HEK293 (cell line): ENCODE measurements around the gene DYNLT1.

Experiments
- GLIS2 ChIP-seq: fragments of 450-650 bp; formaldehyde crosslinking; IDR thresholded peaks from 2 replicates; pipeline ENCODE4 v1.5.1; 2016; ENCODE audit warnings: missing biosample characterization, missing genetic modification characterization
- KLF17 ChIP-seq: fragments of 450-650 bp; formaldehyde crosslinking; IDR thresholded peaks from 2 replicates; pipeline ENCODE4 v1.5.1; 2016; ENCODE audit warnings: missing biosample characterization, missing genetic modification characterization
- KLF9 ChIP-seq: fragments of 450-650 bp; formaldehyde crosslinking; IDR thresholded peaks from 2 replicates; pipeline ENCODE4 v1.5.1; 2016; ENCODE audit warnings: missing biosample characterization, missing genetic modification characterization, low read depth
- PRDM10 ChIP-seq: fragments of 450-650 bp; formaldehyde crosslinking; IDR thresholded peaks from 2 replicates; pipeline ENCODE4 v1.5.1; 2016; ENCODE audit warnings: missing biosample characterization, missing genetic modification characterization
- PRDM2 ChIP-seq: fragments of 450-650 bp; formaldehyde crosslinking; IDR thresholded peaks from 2 replicates; pipeline ENCODE4 v1.5.1; 2016; ENCODE audit warnings: missing biosample characterization, missing genetic modification characterization, borderline replicate concordance
- REPIN1 ChIP-seq: fragments of 450-650 bp; formaldehyde crosslinking; IDR thresholded peaks from 2 replicates; pipeline ENCODE4 v1.5.1; 2017; ENCODE audit warnings: missing biosample characterization, missing genetic modification characterization, low read depth
- ZBTB7A ChIP-seq: fragments of 450-650 bp; formaldehyde crosslinking; IDR thresholded peaks from 2 replicates; pipeline ENCODE4 v1.5.1; 2016; ENCODE audit warnings: low read depth, missing biosample characterization, missing genetic modification characterization
- ZNF138 ChIP-seq: fragments of 450-650 bp; formaldehyde crosslinking; IDR thresholded peaks from 2 replicates; pipeline ENCODE4 v1.5.1; 2016; ENCODE audit warnings: missing biosample characterization, missing genetic modification characterization, borderline replicate concordance
- ZNF16 ChIP-seq: fragments of 450-650 bp; formaldehyde crosslinking; IDR thresholded peaks from 2 replicates; pipeline ENCODE4 v1.5.1; 2016; ENCODE audit warnings: low read depth, missing biosample characterization, missing genetic modification characterization
- ZNF18 ChIP-seq: fragments of 450-650 bp; formaldehyde crosslinking; IDR thresholded peaks from 2 replicates; pipeline ENCODE4 v1.5.1; 2016; ENCODE audit warnings: missing biosample characterization, missing genetic modification characterization
- ZNF239 ChIP-seq: fragments of 450-650 bp; formaldehyde crosslinking; IDR thresholded peaks from 2 replicates; pipeline ENCODE4 v1.5.1; 2016; ENCODE audit warnings: missing biosample characterization, missing genetic modification characterization
- ZNF24 ChIP-seq: fragments of 450-650 bp; formaldehyde crosslinking; IDR thresholded peaks from 2 replicates; pipeline ENCODE4 v1.5.1; 2016; ENCODE audit warnings: missing biosample characterization, missing genetic modification characterization
- ZNF311 ChIP-seq: fragments of 450-650 bp; formaldehyde crosslinking; IDR thresholded peaks from 2 replicates; pipeline ENCODE4 v1.5.1; 2017; ENCODE audit warnings: missing biosample characterization, missing genetic modification characterization, borderline replicate concordance
- ZNF398 ChIP-seq: fragments of 450-650 bp; formaldehyde crosslinking; IDR thresholded peaks from 2 replicates; pipeline ENCODE4 v1.5.1; 2017; ENCODE audit warnings: missing biosample characterization, missing genetic modification characterization
- ZNF449 ChIP-seq: fragments of 450-650 bp; formaldehyde crosslinking; IDR thresholded peaks from 2 replicates; pipeline ENCODE4 v1.5.1; 2017; ENCODE audit warnings: missing biosample characterization, mild to moderate bottlenecking, missing genetic modification characterization, moderate library complexity
- ZNF530 ChIP-seq: fragments of 450-650 bp; formaldehyde crosslinking; IDR thresholded peaks from 2 replicates; pipeline ENCODE4 v1.5.1; 2016; ENCODE audit warnings: low read depth, missing biosample characterization, missing genetic modification characterization
- ZNF544 ChIP-seq: fragments of 450-650 bp; formaldehyde crosslinking; IDR thresholded peaks from 2 replicates; pipeline ENCODE4 v1.5.0; 2017; ENCODE audit warnings: missing biosample characterization, missing genetic modification characterization
- ZNF561 ChIP-seq: fragments of 450-650 bp; IDR thresholded peaks from 2 replicates; pipeline ENCODE4 v1.5.1; 2018; ENCODE audit warnings: missing biosample characterization, missing genetic modification characterization, borderline replicate concordance
- ZNF585B ChIP-seq: fragments of 450-650 bp; formaldehyde crosslinking; IDR thresholded peaks from 2 replicates; pipeline ENCODE4 v1.5.1; 2016; ENCODE audit warnings: missing biosample characterization, missing genetic modification characterization
- ZNF621 ChIP-seq: fragments of 450-650 bp; formaldehyde crosslinking; IDR thresholded peaks from 2 replicates; pipeline ENCODE4 v1.5.1; 2017; ENCODE audit warnings: missing biosample characterization, missing genetic modification characterization
- ZNF624 ChIP-seq: fragments of 450-650 bp; formaldehyde crosslinking; IDR thresholded peaks from 2 replicates; pipeline ENCODE4 v1.5.1; 2017; ENCODE audit warnings: missing biosample characterization, missing genetic modification characterization
- ZNF707 ChIP-seq: fragments of 450-650 bp; formaldehyde crosslinking; IDR thresholded peaks from 2 replicates; pipeline ENCODE4 v1.5.1; 2016; ENCODE audit warnings: missing biosample characterization, missing genetic modification characterization
- ZNF837 ChIP-seq: fragments of 450-650 bp; formaldehyde crosslinking; IDR thresholded peaks from 2 replicates; pipeline ENCODE4 v1.5.1; 2016; ENCODE audit warnings: missing biosample characterization, missing genetic modification characterization

Gene DYNLT1

GRCh38 chr6:158626360-158627167 lies 18.0 kb downstream of the DYNLT1 start (continued):
- TF ChIP-seq PRDM10 (tag by site-specific recombination) (no peak), ZNF621 (tag by site-specific recombination) (0 out of 2 replicates have a peak, but pooled peaks have one; percentile 30), ZNF707 (tag by site-specific recombination) (no peak), PRDM2 (tag by site-specific recombination) (no peak), ZNF624 (no peak), ZNF837 (tag by site-specific recombination) (no peak), REPIN1 (tag by site-specific recombination) (no peak), ZNF585B (tag by site-specific recombination) (no peak), ZNF561 (no peak), GLIS2 (tag by site-specific recombination) (no peak), ZNF138 (tag by site-specific recombination) (no peak), ZNF449 (tag by site-specific recombination) (no peak), ZNF239 (no peak), KLF9 (tag by site-specific recombination) (no peak; the same call in 1 of the 2 replicates), ZNF530 (no peak), ZNF24 (tag by site-specific recombination) (no peak), ZNF544 (tag by site-specific recombination) (0 out of 2 replicates have a peak, but pooled peaks have one; percentile 44), KLF17 (tag by site-specific recombination) (peak; percentile 78), ZNF398 (tag by site-specific recombination) (peak; percentile 29; the same call in 1 of the 2 replicates), ZNF311 (tag by site-specific recombination) (0 out of 2 replicates have a peak, but pooled peaks have one; percentile 71), ZBTB7A (tag by site-specific recombination) (0 out of 2 replicates have a peak, but pooled peaks have one; percentile 24), ZNF16 (tag by site-specific recombination) (no peak), ZNF18 (tag by site-specific recombination) (peak; percentile 63)
